GM21723 (cell line): Measurements from ENCODE around the gene FRMD4B.

Experiments used
- ATAC-seq: cut with Tn5 transposase; IDR thresholded peaks from one replicate; pipeline ENCODE4 v1.9.1; 2021; ENCODE audit warnings: mild to moderate bottlenecking, moderate library complexity; ENCODE audit not compliant: unreplicated experiment

Gene FRMD4B

DNA sequence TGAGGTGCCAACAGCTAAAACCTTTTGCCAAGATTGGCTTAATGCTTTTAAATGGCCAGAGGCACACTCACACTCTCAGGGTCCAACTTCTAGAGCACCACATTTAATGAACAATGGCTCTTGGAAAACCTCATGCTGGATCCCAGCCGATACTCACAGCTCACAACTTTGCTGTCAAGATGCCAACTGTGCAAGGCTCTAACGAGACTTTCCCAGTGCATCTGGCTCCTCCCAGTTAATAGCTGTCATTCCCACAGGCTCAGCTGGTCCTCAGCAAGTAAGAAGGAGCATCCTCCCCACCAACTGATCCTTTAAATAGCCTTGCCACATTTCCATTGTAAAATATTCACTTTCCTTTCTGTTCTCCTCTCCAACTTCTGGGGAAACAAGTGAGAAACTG, 20.3 kb upstream of the FRMD4B start:
- ATAC-seq, result no peak

- ATAC-seq, result no peak
Measured at GRCh38 chr3:69405067-69405466, 19.2 kb upstream of the FRMD4B start.

- no peak for ATAC-seq
Measured at GRCh38 chr3:69403454-69403853, 17.6 kb upstream of the FRMD4B start.

DNA sequence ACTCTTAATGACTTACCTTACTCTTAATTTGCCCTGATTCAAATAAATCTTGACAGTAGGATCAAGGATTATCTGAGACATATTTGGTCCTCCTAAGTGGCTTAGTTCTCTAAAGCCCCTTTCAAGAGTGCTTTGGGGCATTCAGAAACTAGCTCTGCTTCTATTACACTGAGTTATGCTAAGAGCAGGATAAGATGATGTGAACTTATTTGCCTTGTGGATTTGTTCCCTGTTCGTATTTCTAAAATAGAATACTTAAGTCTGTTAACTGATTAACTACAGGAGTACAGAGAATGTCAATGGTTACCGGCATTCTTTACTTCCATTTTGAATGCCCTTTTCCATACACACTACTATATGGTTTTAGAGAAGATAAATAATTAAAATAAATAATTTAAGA, 14.8 kb upstream of the FRMD4B start:
- no peak for ATAC-seq

DNA sequence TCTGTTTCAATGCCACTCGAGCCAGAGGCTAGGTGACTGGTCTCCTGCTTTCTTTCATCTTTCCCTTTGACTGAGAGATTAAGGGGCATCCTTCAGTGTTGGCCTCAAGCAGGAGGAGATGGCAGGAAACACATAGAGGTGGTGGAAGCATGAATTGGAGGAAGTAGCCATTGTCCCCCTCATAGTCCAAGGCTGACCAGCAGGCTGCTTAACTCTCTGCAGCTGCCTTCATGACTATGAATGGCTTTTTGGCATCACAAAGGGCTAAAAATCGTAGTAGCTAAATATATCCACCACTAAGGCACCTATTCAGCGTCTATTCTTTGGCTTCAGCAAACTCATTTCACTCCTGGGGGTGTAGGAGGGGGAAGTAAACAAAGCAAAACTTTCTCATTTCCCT, 7.0 kb upstream of the FRMD4B start:
- ATAC-seq, result no peak

GRCh38 chr3:69392415-69392814, 6.5 kb upstream of the FRMD4B start:
- no peak for ATAC-seq

DNA sequence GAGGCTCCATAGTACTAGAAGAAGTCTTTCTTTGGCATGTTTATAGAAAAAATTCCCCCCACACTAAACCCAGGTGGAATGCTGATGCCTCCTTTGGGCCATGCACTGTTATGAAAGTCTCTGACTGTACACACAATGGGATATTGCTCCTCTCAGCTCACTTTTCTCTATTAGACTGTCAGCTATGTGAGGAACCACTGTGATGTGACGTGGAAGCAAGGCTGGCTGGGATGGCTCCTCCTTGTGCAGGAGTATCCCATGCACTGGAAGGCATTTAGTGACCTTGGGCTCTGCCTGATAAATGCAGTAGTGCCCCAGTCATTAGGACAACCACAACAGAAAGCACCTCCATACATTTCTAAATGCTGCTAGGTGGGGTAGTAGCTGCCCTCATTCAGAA, 5.7 kb upstream of the FRMD4B start:
- ATAC-seq, result no peak

DNA sequence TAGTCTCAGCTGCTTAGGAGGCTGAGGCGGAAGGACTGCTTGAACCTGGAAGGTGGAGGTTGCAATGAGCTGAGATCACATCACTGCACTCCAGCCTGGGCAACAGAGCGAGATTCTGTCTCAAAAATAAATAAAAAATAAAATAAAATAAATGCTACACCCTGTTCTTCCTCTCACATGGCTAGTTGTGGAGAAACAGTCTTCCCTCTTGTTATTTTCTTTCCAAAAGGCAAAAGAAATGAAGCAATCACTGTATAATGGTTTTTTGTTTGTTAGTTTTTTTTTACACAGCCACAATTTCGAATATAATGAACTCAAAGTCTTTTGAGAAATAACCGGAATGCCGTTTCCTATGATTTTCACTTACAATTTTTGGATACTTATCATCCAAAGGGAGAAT, 4.9 kb upstream of the FRMD4B start:
- ATAC-seq, result no peak

GRCh38 chr3:69389520-69390248, 3.8 kb upstream of the FRMD4B start:
- ATAC-seq, result no peak

DNA sequence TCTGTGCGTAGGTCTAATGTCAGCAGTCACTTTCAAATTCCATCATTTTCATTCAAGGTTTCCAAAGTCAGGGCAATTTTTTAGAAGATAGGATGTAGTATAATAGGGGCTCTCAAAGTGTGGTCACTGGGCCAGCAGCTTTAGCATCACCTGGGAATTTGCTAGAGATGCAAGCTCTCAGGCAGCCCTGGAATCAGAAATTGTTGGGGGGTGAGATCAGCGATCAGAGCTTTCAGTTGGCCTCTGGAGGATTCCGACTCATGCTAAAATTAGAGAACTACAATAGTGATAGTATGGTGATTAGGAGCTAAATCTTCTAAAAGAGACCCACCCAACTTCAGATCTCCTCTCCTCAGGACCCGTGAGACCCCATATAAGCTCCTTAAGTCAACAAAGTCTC, 2.4 kb upstream of the FRMD4B start:
- ATAC-seq, result no peak

GRCh38 chr3:69386556-69387385, 883 bp upstream of the FRMD4B start:
- ATAC-seq, result no peak

- ATAC-seq, result no peak
Measured at GRCh38 chr3:69385123-69385722, 665 bp downstream of the FRMD4B start.

- ATAC-seq, result no peak
Measured at GRCh38 chr3:69384326-69384725, 1.6 kb downstream of the FRMD4B start.

DNA sequence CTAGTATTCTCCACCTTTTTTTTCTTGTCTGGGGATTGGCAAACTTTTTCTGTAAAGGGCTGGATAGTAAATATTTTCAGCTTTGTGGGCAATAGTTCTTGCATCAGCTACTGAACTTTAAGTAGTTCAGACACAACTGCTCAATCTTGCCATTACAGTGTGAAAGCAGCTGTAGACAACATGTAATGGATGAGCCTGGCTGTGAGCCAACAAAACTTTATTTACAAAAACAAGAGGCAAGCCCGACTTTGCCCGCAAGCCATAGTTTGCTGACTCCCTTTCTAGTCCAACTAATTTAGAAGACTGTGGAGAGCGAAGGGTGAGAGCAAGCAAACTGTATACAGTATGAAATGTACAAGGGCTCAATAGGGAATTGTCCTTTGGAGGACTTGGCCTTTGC, 6.2 kb downstream of the FRMD4B start:
- no peak for ATAC-seq

GRCh38 chr3:69378112-69378802, 7.6 kb downstream of the FRMD4B start:
- no peak for ATAC-seq

DNA sequence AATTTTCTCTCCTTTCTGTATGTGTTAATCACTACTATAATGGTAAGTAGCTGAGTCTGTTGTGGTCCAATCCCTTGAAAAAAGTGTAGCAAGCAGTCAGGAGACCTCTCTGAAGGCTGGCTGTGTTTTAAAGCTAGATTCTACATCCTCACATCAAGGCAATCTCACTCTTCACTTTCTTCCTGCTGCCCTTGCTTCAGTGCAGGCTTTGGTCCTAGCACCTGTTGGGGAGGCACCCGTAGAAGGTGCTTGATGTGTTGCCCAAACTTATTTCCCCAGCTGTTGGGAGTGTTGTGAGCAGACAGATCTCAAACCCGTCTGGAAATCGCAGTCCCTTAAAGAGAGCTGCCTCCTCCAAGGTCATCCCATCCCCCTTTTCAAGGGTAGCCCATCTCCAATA, 8.6 kb downstream of the FRMD4B start:
- ATAC-seq, result no peak

GRCh38 chr3:69376731-69377130, 9.2 kb downstream of the FRMD4B start:
- ATAC-seq, result no peak

DNA sequence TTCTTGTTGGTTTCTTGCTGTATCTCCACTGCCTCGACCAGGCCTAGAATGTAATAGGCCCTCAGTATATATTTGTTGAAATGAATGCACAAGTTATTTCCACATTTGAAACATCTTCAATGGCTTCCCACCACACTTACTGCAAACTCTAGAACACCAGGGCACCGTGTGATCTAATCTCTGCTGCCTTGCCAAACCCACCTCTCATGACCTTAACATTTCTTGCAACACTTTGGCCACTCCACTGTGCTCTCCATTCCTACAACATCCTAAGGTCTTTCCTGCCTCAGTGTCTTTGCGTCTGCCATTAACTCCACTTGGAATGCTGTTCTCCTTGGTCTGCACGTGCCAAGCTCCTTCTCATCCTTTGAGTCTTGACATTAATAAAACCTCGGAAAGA, 14.1 kb downstream of the FRMD4B start:
- ATAC-seq, result no peak

DNA sequence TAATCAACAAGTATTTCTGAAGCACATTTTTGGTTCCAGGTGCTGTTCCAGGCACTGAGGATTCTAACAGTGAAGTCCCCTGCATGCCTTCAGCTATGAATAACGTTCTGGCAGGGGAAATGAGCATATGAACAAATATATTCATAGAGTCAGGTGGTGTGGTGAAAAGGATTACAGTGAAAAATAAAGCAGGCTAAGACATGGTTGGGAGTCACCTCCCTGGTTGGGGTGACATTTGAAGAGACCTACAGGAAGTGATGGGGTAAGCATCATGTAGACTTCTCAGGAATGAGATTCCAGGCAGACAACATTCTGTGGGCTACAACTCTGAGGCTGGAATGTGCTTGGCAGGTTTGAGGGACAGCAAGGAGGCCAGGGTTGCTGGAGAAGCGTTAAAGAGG, 15.0 kb downstream of the FRMD4B start:
- no peak for ATAC-seq

DNA sequence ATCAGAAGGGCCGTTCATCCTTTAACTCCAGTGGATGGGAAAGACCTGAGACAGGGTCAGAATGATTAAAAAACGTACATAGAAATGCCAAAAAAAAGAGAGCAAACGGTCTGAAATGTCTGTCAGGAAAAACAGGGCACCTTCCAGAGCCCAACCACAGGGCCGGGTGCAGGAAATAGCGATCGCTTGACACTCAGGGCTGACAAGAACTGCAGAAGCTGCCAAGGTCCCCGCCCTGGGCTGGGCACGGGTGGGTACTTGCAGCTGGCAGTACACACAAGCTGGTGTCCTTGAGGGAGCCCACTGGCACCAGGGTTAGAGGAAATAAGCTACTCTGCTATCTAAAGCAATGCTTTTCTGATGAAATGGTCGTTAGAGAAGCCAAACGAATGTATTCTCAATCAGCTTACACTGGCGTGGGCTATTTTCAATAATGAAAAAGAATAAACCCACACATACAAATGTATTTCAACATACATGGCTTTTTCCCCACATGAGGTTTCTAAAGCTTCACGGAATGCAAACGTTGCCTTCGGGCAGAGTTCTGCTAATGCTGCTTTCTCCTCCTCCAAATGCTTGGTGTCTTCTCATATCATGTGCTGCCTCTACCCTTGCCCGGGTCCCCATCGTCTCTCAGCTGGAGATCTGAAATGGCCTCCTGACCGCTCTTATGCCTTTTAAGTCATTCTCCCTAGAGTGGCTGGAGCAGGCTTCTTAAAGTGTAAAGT, 15.6 kb downstream of the FRMD4B start:
- no peak for ATAC-seq
